Pancreas (tissue), 10 donors: Measurements from ENCODE around the gene ISOC1. TPM values are rescaled to one million over a fixed set of nuclear protein-coding genes. Genes with fewer than 3 reads are reported as not detected.

Experiments used
- ATAC-seq, 4 donors: fragments of 200-7000 bp; cut with Tn5 transposase; one replicate each; pipeline versions ENCODE4 v1.8.0 to v1.9.1; 2020; ENCODE audit warnings: mild to moderate bottlenecking in 4 of 4, moderate library complexity in 4 of 4
- DNase-seq, 6 donors: peaks; one replicate each; pipeline ENCODE4 v3.0.0-alpha.2; 2020
- FAIRE-seq: peaks from 2 replicates; lab custom pipeline; 2012; peaks lifted over from hg19 to GRCh38; lab: Jason Lieb, UNC
- H3K27ac ChIP-seq, 4 donors: fragments of 200-600 bp; sonication (generic); 1 replicate in 3 of 4; 2 replicates in 1 of 4; pipeline versions ENCODE4 v1.5.0 to v1.8.0; 2020
- H3K27me3 ChIP-seq, 4 donors: fragments of 200-600 bp; one replicate each; pipeline ENCODE4 v1.8.0; 2021
- H3K36me3 ChIP-seq, 3 donors: fragments of 200-600 bp; sonication (generic) in 1 of 3; one replicate each; pipeline versions ENCODE4 v1.5.0 to v1.8.0; 2020 to 2021
- H3K4me1 ChIP-seq, 3 donors: fragments of 200-600 bp; one replicate each; pipeline ENCODE4 v1.8.0; 2021
- H3K4me3 ChIP-seq, 4 donors: fragments of 200-600 bp; sonication (generic) in 2 of 4; one replicate each; pipeline versions ENCODE4 v1.5.0 to v1.8.0; 2020 to 2021
- H3K9me3 ChIP-seq, 4 donors: fragments of 200-600 bp; one replicate each; pipeline ENCODE4 v1.8.0; 2021
- WGBS, 2 donors: extraction: QIAGEN DNeasy Blood & Tissue Kit; methylation state at CpG; one replicate each; pipeline ENCODE4 v1.1.7; 2013; 5-methylcytosine and 5-hydroxymethylcytosine counted together
- intact Hi-C, 3 donors: fragments of 100-400 bp; cut with DNase I; formaldehyde crosslinking; loops; one replicate each; pipeline versions ENCODE4 v1.11.1 to v1.14.2; 2022
- microRNA-seq, 2 donors: library from miRNA; unstranded; fragments of <30 nt; microRNA quantifications; one replicate each; pipeline versions ENCODE4 to v1.1.0, GENCODE V29; 2019 to 2020
- polyA plus RNA-seq, 2 donors: library from polyadenylated mRNA; stranded (reverse); fragments of 200-250 nt; gene quantifications; one replicate each; pipeline ENCODE4 v1.2.3, GENCODE V29; 2013
- total RNA-seq, 6 donors: library from RNA; stranded (reverse); fragmentation: NEBNext Ultra II Directional in 4 of 6; extraction: Animal tissue kit (Norgen Biotek cat#: 25700) in 4 of 6; gene quantifications; one replicate each; pipeline versions ENCODE4 v1.2.1 to v1.2.4, GENCODE V29; 2021 to 2023
- TF ChIP-seq, protein P1 (sequence below), 4 donors: fragments of 200-600 bp; sonication (generic) in 3 of 4; IDR thresholded peaks; one replicate each; pipeline versions ENCODE4 v1.5.0 to v1.8.0; 2021; ENCODE audit warnings: antibody characterized with exemption in 4 of 4
- donor health status: healthy with polysubstance abuse.
- donor health status: DM: no; HTN: no; CAD: no; lungs with moderate emphysema.
- donor health status: DM: no; HTN: no; CAD: no.
- donor health status: control.
- donor health status: control.
- donor health status: Bipolar disorder and iron deficiency.
- donor health status: DM: yes; HTN: yes; CAD: no.
- donor health status: DM: no; HTN: no; CAD: no.
- donor health status: DM: no; HTN: no; CAD: no.
- donor health status: DM: yes; HTN: yes; CAD: no.

Gene ISOC1
- total and polyA plus RNA-seq, 8 donors: 6.9 to 15.9 (median 9.6) TPM

DNA sequence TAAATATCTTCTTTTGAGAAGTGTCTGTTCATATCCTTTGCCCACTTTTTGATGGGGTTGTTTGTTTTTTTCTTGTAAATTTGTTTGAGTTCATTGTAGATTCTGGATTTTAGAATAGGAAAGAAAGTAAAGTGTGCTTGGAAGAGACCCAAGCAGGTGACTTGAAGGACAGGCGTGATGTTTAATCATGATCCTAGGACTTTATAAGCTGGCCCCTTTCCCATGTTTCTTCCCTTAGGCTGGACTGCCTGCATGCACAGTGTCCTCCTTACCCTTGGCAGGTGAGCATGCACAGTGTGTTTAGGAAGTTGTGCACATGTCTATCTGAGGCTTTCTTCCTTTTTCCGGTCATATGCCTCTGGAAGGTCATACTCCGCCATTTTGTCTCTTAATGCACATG lies 61.3 kb downstream of the ISOC1 start:
- no peaks in the 10 kb centered on the region for H3K27me3 ChIP-seq
- intact Hi-C loops: no loop called here
- 92 to 98% methylated on average over 3 of the region's 3 CpGs for WGBS, 2 donors
- no peaks in the 10 kb centered on the region for H3K9me3 ChIP-seq
- H3K27ac ChIP-seq: no peak overlapping the region
- H3K4me1 ChIP-seq: no peaks in the 10 kb centered on the region
- no peak for DNase-seq
- no peak overlapping the region for H3K4me3 ChIP-seq
- ATAC-seq: no peak
- FAIRE-seq: no peak
- H3K36me3 ChIP-seq: no peaks in the 10 kb centered on the region
- TF ChIP-seq, protein P1, sequence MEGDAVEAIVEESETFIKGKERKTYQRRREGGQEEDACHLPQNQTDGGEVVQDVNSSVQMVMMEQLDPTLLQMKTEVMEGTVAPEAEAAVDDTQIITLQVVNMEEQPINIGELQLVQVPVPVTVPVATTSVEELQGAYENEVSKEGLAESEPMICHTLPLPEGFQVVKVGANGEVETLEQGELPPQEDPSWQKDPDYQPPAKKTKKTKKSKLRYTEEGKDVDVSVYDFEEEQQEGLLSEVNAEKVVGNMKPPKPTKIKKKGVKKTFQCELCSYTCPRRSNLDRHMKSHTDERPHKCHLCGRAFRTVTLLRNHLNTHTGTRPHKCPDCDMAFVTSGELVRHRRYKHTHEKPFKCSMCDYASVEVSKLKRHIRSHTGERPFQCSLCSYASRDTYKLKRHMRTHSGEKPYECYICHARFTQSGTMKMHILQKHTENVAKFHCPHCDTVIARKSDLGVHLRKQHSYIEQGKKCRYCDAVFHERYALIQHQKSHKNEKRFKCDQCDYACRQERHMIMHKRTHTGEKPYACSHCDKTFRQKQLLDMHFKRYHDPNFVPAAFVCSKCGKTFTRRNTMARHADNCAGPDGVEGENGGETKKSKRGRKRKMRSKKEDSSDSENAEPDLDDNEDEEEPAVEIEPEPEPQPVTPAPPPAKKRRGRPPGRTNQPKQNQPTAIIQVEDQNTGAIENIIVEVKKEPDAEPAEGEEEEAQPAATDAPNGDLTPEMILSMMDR (IDR thresholded peaks at IDR 0.05): no peak

- Histone ChIP-seq H3K4me3 (no peak overlapping the region), H3K27me3 (no peaks in the 10 kb centered on the region), H3K9me3 (no peaks in the 10 kb centered on the region), H3K4me1 (no peaks in the 10 kb centered on the region), H3K27ac (no peak overlapping the region), H3K36me3 (no peaks in the 10 kb centered on the region)
- FAIRE-seq (no peak), DNase-seq (no peak), ATAC-seq (no peak)
- intact Hi-C loops: no loop called here
- TF ChIP-seq, protein P1 (IDR thresholded peaks at IDR 0.05): no peak
Measured at GRCh38 chr5:129161830-129162229, 67.3 kb downstream of the ISOC1 start.

Small RNA genes lying within 50 kb of the gene (microRNA-seq; reads per million reads assigned to microRNA genes)
- 0 reads per million in 2 donors for gene MIR4633

Other genes with a start within 250 kb of the ISOC1 start
- gene SLC27A6, start 129.3 kb upstream of the ISOC1 start, total RNA-seq: under 1 TPM; 0.03 to 0.22 (median 0.13) TPM
- gene SLC27A6, start 129.3 kb upstream of the ISOC1 start, polyA plus RNA-seq: under 1 TPM; 0.04 to 0.61 TPM